ENCODE measurements around the gene LIMD2. TPM values are rescaled to one million over a fixed set of nuclear protein-coding genes. Genes with fewer than 3 reads are reported as not detected.
"Not testable (repeated sequence)": the region's sequence is repeated elsewhere in the genome, so short reads cannot be mapped to it uniquely, and the experiment has no call there.

The LIMD2 gene
- total RNA-seq (2014; rRNA removed; shearing (Covaris generic)) = 26.5 and 35.2 TPM in 2 replicates

GRCh38 chr17:63699638-63700527, at the start of gene LIMD2:
LIMD2 (minus strand) TSS chr17:63700125; CDS start chr17:63699298, 827 bp downstream.
- Histone ChIP-seq H3K9me3 (replicated peaks) (peaks cover 10% of the 10 kb centered on the region), H3K27me3 (replicated peaks) (no peaks in the 10 kb centered on the region), H3K36me3 (peaks cover 72% of the 10 kb centered on the region), H3K4me3 (peak within 1 kb of the TSS; percentile 96), H3K27ac (peak within 1 kb of the TSS; percentile 84), H3K4me1 (replicated peaks) (peaks cover 29% of the 10 kb centered on the region)
- DNase-seq (ENCODE audit: low read depth in 1 of 2, low spot score in 2 of 2) = peak; percentile 65 to 82

GRCh38 chr17:63741408-63742173, 41.7 kb upstream of the LIMD2 start, which contains the start of gene STRADA:
STRADA (minus strand) TSS chr17:63741799; CDS start chr17:63728369, 13,430 bp downstream.
- Histone ChIP-seq H3K9me3 (replicated peaks) (no peaks in the 10 kb centered on the region), H3K27me3 (replicated peaks) (no peaks in the 10 kb centered on the region), H3K4me1 (replicated peaks) (peaks cover 15% of the 10 kb centered on the region), H3K36me3 (peaks cover 14% of the 10 kb centered on the region), H3K27ac (peak within 1 kb of the TSS; percentile 27), H3K4me3 (peak within 1 kb of the TSS; percentile 75)
- peak; percentile 98 to 99 for DNase-seq (ENCODE audit: low read depth in 1 of 2, low spot score in 2 of 2)

- DNase-seq (ENCODE audit: low read depth in 1 of 2, low spot score in 2 of 2) = no peak
- Histone ChIP-seq H3K27ac (peak overlapping the region; percentile 27), H3K9me3 (replicated peaks) (no peaks in the 10 kb centered on the region), H3K4me3 (peak overlapping the region; percentile 75), H3K27me3 (replicated peaks) (no peaks in the 10 kb centered on the region), H3K36me3 (peaks cover 10% of the 10 kb centered on the region), H3K4me1 (replicated peaks) (peaks cover 15% of the 10 kb centered on the region)
Measured at GRCh38 chr17:63741143-63741407, 41.1 kb upstream of the LIMD2 start.

- Histone ChIP-seq H3K4me1 (replicated peaks) (peaks cover 15% of the 10 kb centered on the region), H3K9me3 (replicated peaks) (no peaks in the 10 kb centered on the region), H3K4me3 (peak overlapping the region; percentile 75), H3K27ac (peak overlapping the region; percentile 27; the same call in 1 of the 2 replicates), H3K36me3 (peaks cover 5% of the 10 kb centered on the region), H3K27me3 (replicated peaks) (no peaks in the 10 kb centered on the region)
- DNase-seq (ENCODE audit: low read depth in 1 of 2, low spot score in 2 of 2) = no peak
Measured at GRCh38 chr17:63740464-63741142, 40.7 kb upstream of the LIMD2 start.

GRCh38 chr17:63735691-63736090, 35.8 kb upstream of the LIMD2 start:
- no peak for DNase-seq (ENCODE audit: low read depth in 1 of 2, low spot score in 2 of 2)
- Histone ChIP-seq H3K4me1 (replicated peaks) (peaks cover 6% of the 10 kb centered on the region), H3K36me3 (0 out of 2 replicates have a peak, but pooled peaks cover 4% of the 10 kb centered on the region), H3K9me3 (replicated peaks) (no peaks in the 10 kb centered on the region), H3K27ac (no peak overlapping the region), H3K4me3 (no peak overlapping the region), H3K27me3 (replicated peaks) (no peaks in the 10 kb centered on the region)

- H3K27ac ChIP-seq = no peak overlapping the region
- DNase-seq (ENCODE audit: low read depth in 1 of 2, low spot score in 2 of 2) = no peak
- peaks cover 38% of the 10 kb centered on the region for H3K36me3 ChIP-seq
- H3K27me3 ChIP-seq (replicated peaks) = no peaks in the 10 kb centered on the region
- H3K4me1 ChIP-seq (replicated peaks) = no peaks in the 10 kb centered on the region
- no peak overlapping the region for H3K4me3 ChIP-seq
- H3K9me3 ChIP-seq (replicated peaks) = no peaks in the 10 kb centered on the region
Measured at GRCh38 chr17:63722403-63722802, 22.5 kb upstream of the LIMD2 start.

GRCh38 chr17:63720194-63720593, 20.3 kb upstream of the LIMD2 start:
- H3K4me3 ChIP-seq; DNase-seq (ENCODE audit: low read depth in 1 of 2, low spot score in 2 of 2); H3K27me3 ChIP-seq (replicated peaks); H3K4me1 ChIP-seq (replicated peaks); H3K9me3 ChIP-seq (replicated peaks); H3K27ac ChIP-seq: not testable (repeated sequence)
- H3K36me3 ChIP-seq = peaks cover 25% of the 10 kb centered on the region

GRCh38 chr17:63718988-63719387, 19.1 kb upstream of the LIMD2 start:
- no peaks in the 10 kb centered on the region for H3K9me3 ChIP-seq (replicated peaks)
- peaks cover 30% of the 10 kb centered on the region for H3K36me3 ChIP-seq
- no peak for DNase-seq (ENCODE audit: low read depth in 1 of 2, low spot score in 2 of 2)
- H3K27me3 ChIP-seq (replicated peaks) = no peaks in the 10 kb centered on the region
- no peak overlapping the region for H3K27ac ChIP-seq
- H3K4me3 ChIP-seq = no peak overlapping the region
- H3K4me1 ChIP-seq (replicated peaks) = no peaks in the 10 kb centered on the region

GRCh38 chr17:63716426-63716825, 16.5 kb upstream of the LIMD2 start:
- DNase-seq (ENCODE audit: low read depth in 1 of 2, low spot score in 2 of 2) = no peak
- Histone ChIP-seq H3K4me1 (replicated peaks) (no peaks in the 10 kb centered on the region), H3K27ac (no peak overlapping the region), H3K36me3 (peaks cover 37% of the 10 kb centered on the region), H3K9me3 (replicated peaks) (no peaks in the 10 kb centered on the region), H3K27me3 (replicated peaks) (no peaks in the 10 kb centered on the region), H3K4me3 (no peak overlapping the region)

- no peaks in the 10 kb centered on the region for H3K4me1 ChIP-seq (replicated peaks)
- H3K27ac ChIP-seq = no peak overlapping the region
- H3K36me3 ChIP-seq = peaks cover 49% of the 10 kb centered on the region
- no peak for DNase-seq (ENCODE audit: low read depth in 1 of 2, low spot score in 2 of 2)
- H3K9me3 ChIP-seq (replicated peaks) = no peaks in the 10 kb centered on the region
- no peaks in the 10 kb centered on the region for H3K27me3 ChIP-seq (replicated peaks)
- no peak overlapping the region for H3K4me3 ChIP-seq
Measured at GRCh38 chr17:63714550-63715277, 14.8 kb upstream of the LIMD2 start.

GRCh38 chr17:63709110-63709509, 9.2 kb upstream of the LIMD2 start:
- Histone ChIP-seq H3K4me1 (replicated peaks) (no peaks in the 10 kb centered on the region), H3K36me3 (peaks cover 66% of the 10 kb centered on the region), H3K27ac (no peak overlapping the region), H3K27me3 (replicated peaks) (no peaks in the 10 kb centered on the region), H3K9me3 (replicated peaks) (no peaks in the 10 kb centered on the region), H3K4me3 (no peak overlapping the region)
- no peak for DNase-seq (ENCODE audit: low read depth in 1 of 2, low spot score in 2 of 2)

- DNase-seq (ENCODE audit: low read depth in 1 of 2, low spot score in 2 of 2) = no peak
- no peaks in the 10 kb centered on the region for H3K9me3 ChIP-seq (replicated peaks)
- H3K36me3 ChIP-seq = peaks cover 68% of the 10 kb centered on the region
- H3K4me1 ChIP-seq (replicated peaks) = no peaks in the 10 kb centered on the region
- no peak overlapping the region for H3K27ac ChIP-seq
- H3K27me3 ChIP-seq (replicated peaks) = no peaks in the 10 kb centered on the region
- H3K4me3 ChIP-seq = no peak overlapping the region
Measured at GRCh38 chr17:63707151-63707550, 7.2 kb upstream of the LIMD2 start.
